GM18873 (cell line): ENCODE measurements around the gene EXOSC9.

Source experiments
- ATAC-seq: cut with Tn5 transposase; IDR thresholded peaks from one replicate; pipeline ENCODE4 v1.9.1; 2021; ENCODE audit warnings: mild to moderate bottlenecking, moderate library complexity, moderate number of reproducible peaks; ENCODE audit not compliant: unreplicated experiment, low FRiP score

EXOSC9 gene

DNA sequence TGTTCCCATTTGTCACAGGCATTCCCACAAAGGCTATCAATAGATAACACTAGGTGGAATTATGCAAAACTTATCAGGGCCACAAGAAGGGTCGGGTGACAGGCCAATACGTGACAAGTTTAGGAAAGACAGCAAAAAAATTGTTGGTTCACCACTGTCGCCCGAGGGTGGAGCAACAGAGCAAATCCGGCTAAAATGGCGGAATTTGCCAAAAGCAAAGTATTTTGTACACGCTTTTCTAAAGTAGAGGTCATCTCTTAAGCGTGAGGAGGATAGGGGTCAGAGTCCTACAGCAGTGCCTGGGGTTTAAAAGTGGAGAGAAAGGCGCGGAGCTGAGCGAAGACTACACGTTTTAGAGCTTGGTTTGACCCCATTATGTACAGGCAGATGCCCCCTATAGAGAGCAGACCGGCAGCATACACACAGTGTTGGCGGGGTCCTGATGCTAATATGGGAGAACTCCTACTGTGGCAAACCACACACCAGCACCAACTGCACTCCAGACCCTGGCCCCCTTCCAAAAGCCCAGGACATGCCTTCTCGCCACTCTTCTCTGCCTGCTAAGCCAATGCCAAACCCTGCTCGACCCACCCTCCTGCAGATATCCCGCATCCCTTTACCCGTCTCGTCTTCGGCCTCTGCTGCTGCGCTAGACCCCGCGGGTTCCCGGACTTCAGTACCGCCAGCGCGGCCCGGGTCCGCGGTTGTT lies 21.8 kb downstream of the EXOSC9 start:
- ATAC-seq, result peak; percentile 42

DNA sequence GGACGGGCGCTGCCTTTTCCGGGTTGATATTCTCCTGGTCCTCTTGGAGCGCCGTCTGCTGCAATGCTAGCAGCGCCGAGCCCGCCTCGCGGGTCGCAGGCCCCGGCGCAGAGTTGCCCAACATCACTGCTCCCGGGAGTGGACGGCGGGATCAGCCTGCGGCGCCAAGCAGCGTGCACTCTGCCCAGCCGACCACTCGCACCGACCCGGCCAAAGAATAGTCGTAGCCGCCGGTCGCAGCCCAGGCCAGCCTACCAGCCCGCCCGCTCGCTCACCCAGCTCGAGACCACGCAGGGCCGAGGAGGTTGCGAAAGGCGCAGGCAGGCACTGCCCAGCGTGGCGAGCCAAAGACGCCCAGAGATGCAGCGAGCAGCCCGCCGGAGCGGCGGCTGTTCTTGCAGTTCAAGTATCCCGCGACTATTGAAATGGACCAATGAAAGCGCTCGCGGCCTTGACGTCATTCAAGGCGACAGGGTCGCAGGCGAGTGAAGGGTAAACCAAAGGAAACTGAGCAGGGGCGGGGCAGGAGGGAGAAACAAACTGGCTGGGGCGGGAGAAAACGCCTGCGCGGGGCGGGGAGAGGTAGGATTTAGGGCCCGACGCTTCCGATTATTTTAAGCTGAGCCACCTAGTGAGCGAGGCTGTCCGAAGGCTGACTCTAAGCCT lies 22.5 kb downstream of the EXOSC9 start, which contains the start of gene CCNA2:
Gene CCNA2 (minus strand): TSS at position 379 of the 666 bp plus-strand sequence. CDS start 255 bp downstream, at position 124.
- peak; percentile 93 for ATAC-seq

DNA sequence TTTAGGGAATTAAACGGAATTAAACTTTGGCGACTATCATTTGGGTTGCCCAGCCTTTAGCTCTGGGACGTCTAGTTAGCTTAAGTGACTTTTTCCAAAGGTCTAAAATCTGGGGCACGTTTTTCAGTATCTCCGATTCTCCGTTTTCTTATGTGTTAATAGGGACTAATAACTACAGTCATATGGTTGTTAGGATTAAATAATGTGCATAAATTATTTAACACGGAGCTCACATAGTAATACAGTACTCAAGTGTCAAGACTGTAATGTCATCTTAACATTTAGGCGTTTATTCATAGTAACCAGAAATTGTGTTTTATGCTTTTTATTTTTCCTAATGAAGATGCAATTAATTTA lies 23.0 kb downstream of the EXOSC9 start:
- ATAC-seq, result no peak

DNA sequence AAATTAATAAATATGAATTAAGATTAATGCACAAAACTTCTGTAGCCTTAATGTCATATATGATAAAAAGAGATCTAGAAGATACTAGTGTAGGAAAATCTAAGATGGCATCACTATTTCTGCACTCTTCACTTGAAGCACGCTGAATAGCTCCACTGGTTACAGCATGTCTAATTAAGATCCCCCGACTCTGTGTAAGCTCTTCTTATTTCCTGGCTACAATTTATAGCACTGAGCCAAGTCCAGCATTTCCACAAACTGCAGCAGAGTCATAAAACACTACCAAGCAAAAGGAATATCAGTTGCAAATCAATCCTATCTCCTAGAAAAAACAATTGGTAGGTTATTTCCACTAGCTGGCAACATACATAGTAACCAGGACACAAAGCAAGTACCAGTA lies 23.8 kb downstream of the EXOSC9 start:
- ATAC-seq, result no peak

DNA sequence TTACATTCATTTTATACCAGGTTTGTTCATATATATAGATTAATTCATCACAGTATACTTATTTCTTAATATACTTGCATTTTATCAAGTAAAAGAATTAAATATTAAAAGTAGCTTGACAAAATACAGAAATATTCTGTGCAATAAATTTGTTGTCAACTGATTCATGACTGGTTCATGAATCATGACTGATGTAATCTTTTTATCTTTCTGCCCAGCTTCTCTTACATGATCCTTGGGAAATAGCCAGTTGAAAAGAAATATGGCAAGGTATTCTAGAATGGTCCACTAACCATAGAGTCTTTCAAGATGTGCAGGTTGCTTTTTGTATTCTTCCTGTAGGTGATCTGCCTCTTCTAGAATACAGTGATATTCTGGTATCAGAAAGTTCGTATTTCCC lies 26.7 kb downstream of the EXOSC9 start:
- no peak for ATAC-seq

DNA sequence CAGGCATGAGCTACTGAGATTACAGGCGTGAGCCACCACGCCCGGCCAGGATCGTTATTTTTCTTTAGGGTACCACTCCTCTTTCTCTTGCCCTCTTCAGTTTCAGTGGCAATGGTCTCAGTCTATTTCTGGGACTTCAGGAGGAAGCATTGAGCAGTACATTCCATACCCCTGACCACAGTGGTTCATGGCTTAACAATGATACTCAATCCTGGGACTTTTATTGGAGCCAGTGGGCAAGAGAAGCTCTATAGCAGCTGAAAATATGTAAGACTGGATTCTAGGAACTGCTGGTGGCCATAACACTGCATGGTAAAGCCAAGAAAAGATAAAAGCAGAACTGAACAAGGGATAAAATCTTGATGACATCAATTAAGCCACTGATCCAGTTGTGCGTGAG lies 28.4 kb downstream of the EXOSC9 start:
- no peak for ATAC-seq

DNA sequence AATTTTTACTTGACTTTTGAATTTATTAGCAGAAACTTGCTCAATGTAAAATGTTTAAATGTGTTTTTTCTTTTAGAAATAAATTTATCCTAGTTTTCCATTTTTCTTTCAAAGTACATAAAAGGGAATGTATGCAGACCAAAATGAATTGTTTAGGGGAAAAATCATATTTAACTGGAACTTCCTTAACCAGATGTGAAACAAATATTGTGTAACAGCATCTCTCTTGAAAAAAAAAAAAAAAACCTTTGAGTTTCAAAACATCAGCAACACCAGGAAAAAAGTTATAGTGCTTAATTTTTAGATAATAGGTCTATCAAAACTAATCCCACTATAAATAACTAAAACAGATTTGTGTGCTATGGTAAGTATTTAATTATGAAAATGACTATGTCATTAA lies 37.0 kb downstream of the EXOSC9 start:
- ATAC-seq, result no peak

DNA sequence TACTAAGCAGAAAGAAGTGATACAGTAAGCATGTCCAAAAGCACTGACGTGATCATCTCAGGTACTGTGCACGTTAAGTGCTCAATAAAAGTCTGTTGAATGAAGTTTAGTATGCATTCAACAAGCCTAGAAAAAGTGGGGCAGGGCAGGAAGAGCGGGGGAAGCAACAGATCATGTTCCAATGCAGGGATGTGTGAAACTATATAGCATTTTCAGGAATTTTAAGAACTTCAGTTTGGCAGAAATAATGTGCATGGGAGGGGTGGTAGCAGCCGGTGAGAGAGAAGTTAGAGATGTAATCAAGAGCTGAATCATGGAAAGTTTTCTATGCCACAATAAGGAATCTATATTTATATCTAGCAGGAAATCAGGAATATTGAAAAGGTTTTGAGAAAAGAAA lies 41.7 kb downstream of the EXOSC9 start:
- no peak for ATAC-seq

DNA sequence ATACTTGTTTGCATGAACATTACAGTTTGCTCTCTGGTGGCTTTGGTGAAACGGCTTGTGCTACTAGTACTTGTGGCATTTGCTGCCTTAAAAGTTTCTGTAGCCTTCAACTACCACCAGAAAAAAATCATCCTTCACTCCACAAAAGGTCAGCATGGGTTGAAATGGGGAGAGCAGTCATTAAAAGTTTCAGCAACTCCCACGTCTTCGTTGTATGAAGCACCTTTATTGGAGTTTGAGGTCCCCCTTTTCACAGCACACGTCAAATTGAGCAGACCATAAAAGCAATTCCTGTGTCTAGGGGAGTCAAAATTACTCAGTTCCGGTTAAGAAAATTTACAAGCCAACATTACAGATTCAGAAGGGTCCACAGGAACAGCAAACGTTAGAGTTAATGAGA lies 45.5 kb downstream of the EXOSC9 start:
- ATAC-seq, result no peak

DNA sequence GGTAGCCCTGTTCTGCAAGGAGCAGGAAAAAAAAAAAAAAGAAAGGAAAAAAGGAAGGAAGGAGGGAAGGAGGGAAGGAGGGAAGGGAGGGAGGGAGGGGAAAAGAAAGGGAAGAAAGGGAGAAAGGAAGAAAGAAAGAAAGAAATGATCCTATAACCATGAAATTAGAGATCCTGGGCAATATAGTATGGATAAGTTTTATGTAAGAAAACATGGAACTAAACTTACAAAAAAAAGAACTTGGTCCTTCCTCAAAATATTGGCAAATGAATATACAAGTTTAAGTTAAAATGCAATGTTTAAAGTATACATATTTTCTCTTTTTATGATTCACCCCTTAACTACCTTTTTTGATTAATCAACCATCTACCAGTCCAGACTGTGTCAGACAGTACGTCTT lies 50.2 kb downstream of the EXOSC9 start:
- no peak for ATAC-seq

DNA sequence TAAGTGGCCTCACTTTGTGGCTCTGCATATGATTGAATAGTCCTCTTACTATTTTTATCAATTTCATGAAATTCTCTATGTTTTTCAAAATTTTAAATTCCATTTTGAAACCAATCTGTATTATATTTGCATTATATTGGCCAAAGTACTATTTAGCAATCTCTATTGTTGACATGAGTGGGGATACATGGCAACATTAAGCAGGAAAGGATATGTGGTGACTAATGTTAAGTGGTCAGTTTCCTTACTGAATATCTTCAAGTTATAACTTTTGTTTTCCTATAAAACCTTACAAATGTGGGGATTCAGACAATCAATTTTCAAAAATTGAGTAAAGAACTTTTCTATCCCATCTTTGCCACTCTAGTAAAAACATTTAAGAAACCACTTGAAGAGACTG lies 59.0 kb downstream of the EXOSC9 start:
- no peak for ATAC-seq

DNA sequence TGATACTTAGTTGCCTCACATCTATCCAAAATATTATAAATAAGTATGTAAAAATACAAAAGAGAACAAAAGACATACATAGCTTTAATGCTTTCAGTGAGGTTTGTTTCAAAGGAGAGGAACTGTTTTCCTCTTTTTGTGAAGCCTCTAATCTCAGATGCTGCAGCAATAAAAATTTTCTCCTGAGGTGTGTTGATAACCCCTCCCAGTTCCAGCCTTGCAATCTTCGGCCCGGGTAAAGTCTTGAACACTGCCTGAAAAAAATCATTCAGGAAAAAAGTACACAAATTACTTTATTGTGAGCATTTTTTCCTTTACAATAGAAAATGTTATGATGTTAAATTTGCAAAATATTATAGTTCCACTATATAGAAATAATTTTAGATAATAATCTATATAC lies 60.3 kb downstream of the EXOSC9 start:
- ATAC-seq, result no peak

DNA sequence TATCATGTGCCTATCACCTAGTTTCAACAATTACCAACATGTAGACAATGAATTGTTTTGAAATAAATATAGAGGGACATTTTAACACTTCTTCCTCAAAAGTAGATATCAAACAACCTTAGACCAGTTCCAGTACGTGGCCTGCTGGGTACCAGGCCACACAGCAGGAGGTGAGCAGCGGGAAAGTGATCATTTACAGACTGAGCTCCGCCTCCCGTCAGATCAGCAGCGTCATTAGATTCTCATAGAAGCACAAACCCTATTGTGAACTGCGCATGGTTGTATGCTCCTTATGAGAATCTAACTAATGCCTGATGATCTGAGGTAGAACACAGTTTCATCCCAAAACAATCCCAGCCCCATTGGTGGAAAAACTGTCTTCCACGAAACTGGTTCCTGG lies 62.7 kb downstream of the EXOSC9 start:
- no peak for ATAC-seq
